Skin epidermis (tissue), 12 donors: ENCODE results near the gene C4orf51.

ENCODE experiments used
- H3K27ac ChIP-seq, 21 experiments: fragments of 200-600 bp; sonication (generic) in 11 of 21; one replicate each; pipeline ENCODE4 v1.5.0; 2020; ENCODE audit warnings: mild to moderate bottlenecking in 3 of 21, inconsistent platforms in 2 of 21, moderate library complexity in 2 of 21
- H3K4me3 ChIP-seq, 7 experiments: fragments of 200-600 bp; sonication (generic) in 2 of 7; one replicate each; pipeline ENCODE4 v1.5.0; 2020; ENCODE audit warnings: inconsistent platforms in 2 of 7, mild to moderate bottlenecking in 2 of 7, moderate library complexity in 1 of 7

C4orf51 gene

DNA sequence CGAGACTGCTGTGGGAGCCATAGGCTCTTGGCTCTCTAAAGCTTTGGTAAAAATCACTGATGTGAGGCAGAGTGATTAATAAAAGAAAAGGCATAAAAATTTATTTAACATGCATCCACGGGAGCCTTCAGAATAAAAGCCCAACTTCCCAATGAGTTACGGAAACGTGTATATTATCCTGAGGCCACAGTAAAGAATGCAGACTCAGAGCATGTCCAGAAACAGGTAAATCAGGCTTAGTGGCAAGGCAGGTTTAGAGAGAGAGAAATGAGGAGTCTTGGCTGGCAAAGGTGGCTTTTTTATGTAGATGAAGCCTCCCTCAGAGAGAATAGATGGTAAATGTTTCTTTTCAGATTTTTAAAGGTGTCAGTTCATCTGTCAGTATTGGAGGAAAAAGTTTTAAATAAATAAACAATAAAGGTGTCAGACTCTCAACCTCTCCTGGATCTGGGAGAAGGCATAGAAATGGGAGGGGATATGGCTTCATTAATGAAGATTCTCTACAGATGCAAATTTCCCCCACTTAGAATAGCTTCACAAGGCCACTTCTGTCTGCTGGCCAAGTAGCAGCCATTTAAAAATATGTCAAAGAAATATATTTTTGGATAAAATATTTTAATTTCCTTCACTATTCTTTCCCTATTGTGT lies 24.0 kb downstream of the C4orf51 start:
- H3K27ac ChIP-seq: no peak overlapping the region
- H3K4me3 ChIP-seq: no peak overlapping the region

DNA sequence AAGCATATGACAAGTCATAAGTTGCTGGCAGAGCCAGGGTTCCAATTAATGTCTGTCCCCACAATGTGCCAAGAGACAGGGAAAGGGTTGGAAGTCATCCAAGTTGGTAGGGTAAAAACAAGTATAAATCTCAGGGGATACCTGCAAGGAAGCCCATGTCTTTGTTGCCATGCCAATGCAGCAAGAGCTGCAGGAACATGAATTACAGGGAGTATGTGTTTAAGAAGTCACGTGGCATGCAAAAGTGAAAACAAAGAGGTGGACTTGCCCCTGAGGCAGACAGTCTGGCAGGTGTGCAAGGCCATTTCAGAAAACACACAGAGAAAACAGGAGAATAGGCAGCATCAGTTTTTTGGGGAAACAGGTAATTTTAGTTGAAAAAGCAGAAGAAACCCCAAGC lies 29.4 kb downstream of the C4orf51 start:
- Histone ChIP-seq H3K27ac (peak overlapping the region in 1 of 21 experiments; percentile 36), H3K4me3 (no peak overlapping the region)

DNA sequence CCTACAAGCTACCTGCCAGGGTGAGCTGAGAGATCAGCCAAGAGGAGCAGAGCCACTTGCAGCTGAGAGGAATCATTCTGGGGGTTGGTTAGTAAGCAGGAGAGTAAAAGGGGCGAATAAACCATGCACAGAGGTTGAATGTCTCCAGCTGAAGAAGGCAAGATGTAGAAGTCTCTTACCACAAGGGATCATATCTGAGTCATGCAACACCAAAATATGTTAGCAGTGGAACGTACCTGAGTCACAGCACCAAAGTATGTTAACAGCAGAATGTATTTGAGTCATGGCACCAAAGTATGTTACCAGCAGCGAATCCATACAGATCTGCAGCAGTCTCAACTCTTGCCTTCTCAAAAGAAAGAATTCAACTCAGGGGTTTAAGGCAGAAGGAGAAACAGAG lies 29.9 kb downstream of the C4orf51 start:
- Histone ChIP-seq H3K27ac (peak overlapping the region in 1 of 21 experiments; percentile 36), H3K4me3 (no peak overlapping the region)

DNA sequence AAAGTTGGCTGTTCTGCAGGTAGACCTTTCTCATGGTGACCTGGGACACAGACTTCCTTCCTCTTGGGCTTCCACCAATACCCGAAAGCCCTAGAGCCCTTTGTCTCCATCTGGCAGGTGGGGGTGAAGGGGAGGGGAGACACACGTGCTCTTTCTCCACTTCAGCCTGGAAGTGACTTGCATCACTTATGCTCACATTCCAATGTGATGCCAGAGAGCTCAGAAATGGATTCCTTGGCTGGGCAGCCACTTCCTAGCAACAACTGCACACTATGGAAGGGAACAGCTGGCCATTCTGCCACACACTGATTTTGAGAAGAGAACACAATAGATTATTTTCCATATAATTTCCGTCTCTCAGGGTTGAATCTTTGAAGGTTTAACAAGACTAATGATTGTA lies 36.3 kb downstream of the C4orf51 start:
- Histone ChIP-seq H3K4me3 (no peak overlapping the region), H3K27ac (no peak overlapping the region)

DNA sequence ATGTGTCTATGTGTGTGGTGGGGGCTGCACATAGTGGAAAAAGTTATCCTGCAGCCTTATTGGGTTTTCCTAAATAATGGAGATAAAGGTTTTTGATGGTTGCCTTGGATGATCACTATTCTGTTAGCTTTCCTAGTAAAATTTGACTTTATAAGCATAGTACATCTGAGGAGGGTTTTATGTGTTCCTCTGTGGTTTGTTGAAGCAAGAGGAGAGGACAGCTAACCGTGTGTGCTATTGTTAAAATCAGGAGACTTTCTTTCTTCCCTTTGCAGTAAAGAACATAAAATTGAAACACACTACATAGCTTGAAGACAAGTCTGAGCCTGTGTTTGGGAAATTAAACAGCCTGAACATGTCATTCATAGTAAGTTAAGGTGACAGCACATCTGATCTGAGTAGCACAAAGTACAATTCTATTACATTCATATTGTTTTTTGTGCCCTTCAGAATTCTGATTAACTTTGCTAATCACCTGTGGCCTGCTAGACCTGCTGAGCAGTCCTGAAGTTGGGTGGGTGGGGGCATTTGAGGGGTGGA lies 36.8 kb downstream of the C4orf51 start:
- Histone ChIP-seq H3K27ac (no peak overlapping the region), H3K4me3 (no peak overlapping the region)

DNA sequence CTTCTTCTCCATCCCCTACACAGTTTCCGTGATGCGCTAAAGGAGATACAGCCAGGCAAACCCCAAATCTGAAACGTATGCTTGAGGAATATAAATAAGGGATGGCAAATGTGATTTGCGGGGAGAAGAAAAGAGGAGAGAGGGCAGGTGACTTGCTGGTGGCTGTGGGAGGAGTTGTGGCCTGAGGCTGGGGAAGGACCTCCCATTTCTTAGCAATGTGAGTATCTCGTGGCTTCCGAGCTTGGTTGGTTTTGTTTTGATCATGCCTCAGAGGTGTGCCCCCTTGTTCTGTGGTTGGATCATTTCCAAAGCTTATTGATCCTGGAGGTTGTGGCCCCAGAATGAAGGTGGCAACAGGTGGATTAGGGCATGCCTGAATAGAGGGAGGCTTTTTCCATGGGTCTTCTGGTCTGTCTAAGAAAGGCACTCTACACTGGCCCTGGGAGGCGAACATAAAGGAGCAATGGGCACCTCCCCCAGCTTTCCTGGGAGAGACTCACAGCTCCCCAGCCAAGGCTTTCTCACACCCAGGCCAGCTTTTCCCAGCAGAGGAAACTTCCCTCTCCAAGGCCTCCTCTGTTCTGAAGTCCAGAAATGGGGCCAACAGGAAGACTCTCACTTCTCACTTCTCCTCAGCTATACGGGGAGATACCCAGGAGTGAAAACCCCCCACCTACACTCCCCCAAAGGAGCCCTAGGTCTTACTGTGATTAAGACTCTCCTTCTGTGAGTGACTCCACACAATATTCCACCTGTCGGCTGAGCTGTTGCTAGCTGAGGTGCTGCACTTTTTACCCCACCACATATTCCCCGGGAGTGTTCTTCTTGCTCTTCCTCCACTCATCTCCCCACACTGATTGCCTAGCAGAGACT lies 40.0 kb downstream of the C4orf51 start:
- Histone ChIP-seq H3K27ac (no peak overlapping the region), H3K4me3 (no peak overlapping the region)

DNA sequence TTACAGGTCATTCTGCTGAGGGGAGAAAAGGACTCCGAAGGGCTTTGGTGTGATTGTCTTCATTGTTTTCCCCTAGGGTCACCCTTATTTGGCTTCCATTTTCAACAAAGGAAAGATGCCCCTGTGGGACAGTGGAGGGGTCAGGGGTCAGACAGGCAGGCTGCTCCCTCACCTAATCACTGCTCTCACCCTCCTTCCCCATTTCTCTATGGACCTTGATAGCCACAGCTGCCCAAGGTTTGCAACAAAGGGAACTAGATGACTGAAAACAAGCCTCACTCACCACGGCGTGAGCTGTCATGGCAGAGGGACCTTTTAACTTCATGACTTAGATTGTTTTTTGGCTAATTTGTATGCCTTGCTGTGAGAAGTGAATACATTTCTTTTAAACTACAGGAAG lies 40.7 kb downstream of the C4orf51 start:
- no peak overlapping the region for H3K4me3 ChIP-seq
- H3K27ac ChIP-seq: no peak overlapping the region

DNA sequence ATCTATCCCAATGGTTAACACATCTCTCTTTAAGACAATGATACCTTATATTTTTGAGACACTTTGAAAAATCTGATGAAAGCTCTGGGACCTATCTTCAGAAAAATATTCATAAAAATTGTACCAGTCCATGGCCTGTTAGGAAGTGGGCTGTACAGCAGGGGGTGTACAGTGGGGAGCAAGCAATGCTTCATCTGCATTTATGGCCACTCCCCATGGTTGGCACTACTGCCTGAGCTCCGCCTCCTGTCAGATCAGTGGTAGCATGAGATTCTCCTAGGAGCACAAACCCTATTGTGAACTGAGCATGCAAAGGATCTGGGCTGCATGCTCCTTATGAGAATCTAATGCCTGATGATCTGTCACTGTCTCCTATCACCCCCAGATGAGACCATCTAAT lies 42.6 kb downstream of the C4orf51 start:
- H3K27ac ChIP-seq: no peak overlapping the region
- no peak overlapping the region for H3K4me3 ChIP-seq

DNA sequence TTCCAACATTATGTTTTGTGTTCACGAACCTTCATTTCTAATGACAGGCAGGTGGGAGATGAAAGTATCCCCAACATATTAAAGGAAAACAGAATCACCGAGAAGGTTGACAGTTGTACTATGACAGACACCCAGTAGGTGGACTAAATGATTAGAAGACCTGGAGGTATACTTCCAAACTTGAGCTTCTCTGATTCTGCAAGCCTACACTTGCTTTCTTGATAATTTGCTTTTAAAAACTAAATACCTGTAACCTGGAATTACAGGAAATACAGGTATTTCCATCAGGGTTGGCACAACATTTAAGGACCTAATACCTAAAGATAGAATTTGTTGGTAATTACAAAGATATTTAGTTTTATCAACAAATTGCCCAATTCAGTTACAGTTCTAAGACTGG lies 43.4 kb downstream of the C4orf51 start:
- H3K4me3 ChIP-seq: no peak overlapping the region
- H3K27ac ChIP-seq: no peak overlapping the region

DNA sequence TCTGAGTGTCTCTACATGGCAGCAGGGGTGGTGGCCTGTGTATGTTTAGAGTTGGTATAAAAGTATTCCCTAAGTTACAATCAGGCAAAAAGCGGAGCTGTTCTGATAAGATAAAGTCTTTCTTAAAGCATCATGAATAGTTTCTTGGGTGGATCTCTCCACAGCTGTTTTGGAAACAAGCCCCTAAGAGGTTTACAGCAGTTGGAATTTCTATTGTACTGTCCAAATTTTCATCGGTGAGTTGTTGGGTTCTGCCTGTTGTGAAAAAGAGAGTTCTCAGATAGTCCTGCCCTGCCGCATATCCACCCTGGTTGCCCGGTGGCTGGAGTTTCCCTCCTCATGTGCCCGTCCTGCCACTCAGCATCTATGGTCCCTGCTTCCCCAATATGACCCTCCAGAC lies 50.1 kb downstream of the C4orf51 start:
- no peak overlapping the region for H3K4me3 ChIP-seq
- no peak overlapping the region for H3K27ac ChIP-seq

DNA sequence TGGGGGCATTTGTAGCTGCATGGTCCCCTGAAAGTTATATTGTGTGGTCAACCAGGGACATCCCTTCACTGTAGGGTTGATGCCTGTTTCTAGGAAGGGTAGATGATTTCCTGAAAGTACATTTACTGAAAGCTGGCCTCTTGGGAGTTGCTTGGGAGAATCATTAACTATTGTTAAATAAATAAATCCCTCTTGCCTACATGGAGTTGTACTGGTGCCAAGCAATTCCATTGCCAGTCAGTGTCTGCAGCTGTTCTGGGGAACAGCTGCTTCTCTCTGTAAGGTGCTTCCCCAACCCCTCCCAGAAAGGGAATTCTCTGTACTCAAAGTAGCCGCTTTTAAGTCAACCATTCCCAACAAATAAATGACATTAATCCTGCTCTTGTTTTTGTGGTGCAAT lies 51.1 kb downstream of the C4orf51 start:
- Histone ChIP-seq H3K27ac (no peak overlapping the region), H3K4me3 (no peak overlapping the region)

DNA sequence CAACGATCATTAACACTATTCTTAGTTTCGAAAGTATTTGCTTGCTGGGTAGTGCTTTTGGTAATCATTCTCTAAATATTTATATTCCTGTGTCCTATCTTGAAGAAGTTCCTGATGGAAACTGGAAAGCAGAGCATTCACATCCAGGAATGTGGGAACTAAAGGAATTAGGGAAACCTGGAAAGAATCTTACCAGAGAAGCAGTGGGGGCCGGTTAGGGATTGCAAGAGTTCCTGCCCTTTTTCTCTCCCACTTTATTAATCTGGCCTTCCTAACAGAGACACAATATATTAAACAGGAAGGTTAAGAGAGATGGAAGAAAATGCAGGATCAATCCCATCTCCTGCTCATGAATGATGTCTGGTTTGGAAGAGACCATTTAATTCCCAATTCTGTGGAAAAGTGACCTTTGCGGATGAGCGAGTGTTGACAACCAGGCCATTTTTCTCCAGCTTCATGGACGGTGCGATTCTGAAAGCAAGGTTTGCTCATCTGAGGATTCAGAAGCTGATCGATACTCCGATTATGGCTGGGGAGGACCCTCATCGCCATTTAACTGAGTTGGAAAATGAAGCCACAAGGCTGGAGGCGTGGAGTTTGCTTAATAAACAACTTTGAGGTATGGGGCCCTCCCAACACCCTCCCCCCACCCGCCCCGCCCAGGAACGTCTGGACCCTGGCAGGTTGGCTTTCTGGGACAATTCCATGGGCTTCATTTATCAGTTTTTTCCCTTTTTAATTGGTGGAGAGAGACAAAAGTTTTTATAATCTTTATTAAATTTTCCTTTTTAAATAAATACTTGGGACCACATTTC lies 52.3 kb downstream of the C4orf51 start:
- H3K4me3 ChIP-seq: peak overlapping the region; percentile 41 to 57 (median 54)
- peak overlapping the region; percentile 37 to 100 (median 98) for H3K27ac ChIP-seq

DNA sequence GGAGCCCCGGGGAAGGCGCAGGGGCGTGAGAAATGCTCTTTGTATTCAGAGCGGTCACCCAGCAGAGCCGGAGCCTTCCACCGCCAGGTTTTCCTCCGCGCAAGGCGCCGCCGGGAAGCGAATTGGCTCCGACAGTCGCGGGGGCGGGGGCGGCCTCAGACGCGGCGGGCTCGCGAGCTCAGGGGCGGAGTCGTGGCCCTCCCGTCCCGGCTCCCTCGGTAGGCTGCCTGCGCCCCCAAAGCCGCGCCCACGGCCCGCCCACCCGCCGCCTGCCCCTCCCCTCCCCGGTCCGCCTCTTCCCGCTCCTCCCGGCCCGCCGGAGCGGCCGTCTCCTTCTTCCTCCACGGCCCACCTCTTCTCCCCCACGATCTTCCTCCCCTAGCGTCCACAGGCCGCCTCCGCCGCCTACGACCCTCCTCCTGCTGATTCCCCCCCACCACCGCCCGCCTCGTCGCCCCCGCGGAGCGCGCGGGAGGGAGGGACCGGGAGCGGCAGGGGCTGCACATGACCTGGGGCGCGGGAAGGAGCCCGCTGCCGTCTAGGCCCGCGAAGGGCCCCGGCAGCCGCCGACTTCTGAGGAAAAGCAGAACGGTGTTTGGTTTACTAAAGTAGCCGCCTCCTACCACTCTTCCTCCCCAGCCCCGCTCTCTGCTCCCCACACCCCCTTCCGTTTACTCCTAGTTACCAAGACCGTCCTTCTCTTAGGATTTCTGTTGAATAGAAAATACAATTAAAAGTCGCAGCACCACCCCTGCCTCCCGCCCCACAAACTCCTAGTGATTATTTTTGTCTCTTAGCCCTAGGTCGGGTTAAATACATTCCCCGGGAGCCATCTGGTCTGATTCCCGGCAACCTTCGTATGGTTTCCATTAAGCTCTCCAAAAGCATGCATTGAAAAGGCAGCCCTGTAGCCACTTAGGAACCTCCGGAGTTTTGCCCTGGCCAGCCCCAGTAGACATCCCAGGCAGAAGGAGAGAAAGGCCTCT lies 53.2 kb downstream of the C4orf51 start:
- Histone ChIP-seq H3K4me3 (peak overlapping the region; percentile 41 to 57 (median 54)), H3K27ac (peak overlapping the region; percentile 72 to 100 (median 98))

DNA sequence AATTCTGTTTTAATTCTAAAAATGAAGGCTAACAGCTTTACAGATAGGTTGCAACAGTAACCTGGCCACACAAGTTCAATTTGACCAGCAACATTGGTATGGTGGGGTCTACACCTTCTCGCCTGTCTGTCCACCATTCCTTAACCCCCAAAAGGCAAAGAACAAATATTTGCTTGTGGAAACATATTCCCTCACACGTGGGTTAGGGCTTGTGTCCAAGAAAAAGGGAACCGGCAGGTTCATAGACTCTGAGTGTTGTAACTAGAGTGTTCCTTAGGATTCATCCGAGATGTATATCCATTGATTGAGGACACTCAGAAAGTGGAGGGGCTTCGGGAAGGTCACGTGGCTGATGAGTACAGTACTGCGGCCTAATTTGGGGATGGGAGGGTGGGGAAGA lies 54.1 kb downstream of the C4orf51 start:
- Histone ChIP-seq H3K27ac (peak overlapping the region in 20 of 21 experiments; percentile 87 to 100 (median 98)), H3K4me3 (peak overlapping the region in 3 of 7 experiments; percentile 9 to 54 (median 49))

DNA sequence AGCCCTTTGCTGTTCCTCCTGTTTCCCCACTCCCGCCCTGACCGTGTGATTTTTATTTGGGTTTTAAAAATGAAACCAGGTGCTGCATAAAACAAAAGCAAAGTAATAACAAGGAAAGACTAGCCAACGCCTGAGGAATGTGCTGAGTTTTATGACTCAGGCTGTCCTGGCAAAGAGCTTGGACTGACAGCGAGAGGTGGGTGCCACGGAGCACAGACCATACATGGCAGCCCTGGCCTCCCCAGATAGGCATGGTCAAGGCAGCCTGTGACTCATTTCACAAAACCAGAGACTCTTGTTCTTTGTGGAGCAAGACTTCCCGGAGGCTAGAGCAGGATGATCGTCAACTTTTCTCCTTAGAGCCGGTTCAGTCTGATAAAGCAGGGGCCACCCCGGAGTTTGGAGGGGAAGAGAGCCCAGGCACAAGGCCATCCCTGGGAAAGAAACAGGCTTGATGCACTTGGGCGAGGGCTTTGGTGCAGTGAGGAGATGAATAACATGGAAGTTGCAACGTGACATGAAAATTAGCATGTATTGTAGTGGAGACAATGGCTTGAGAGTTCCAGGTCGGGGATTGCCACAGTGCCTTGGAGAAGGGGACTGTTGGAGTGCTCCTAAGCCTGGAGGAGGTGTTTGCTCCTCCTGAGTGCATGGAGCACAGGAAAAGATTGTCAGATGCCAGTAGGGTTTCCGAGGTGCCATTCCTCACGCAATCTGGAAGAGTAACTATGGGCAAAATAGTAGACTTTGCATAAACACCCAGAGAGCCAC lies 54.8 kb downstream of the C4orf51 start:
- Histone ChIP-seq H3K4me3 (peak overlapping the region in 3 of 7 experiments; percentile 8 to 9 (median 8)), H3K27ac (peak overlapping the region in 20 of 21 experiments; percentile 87 to 100 (median 98))

DNA sequence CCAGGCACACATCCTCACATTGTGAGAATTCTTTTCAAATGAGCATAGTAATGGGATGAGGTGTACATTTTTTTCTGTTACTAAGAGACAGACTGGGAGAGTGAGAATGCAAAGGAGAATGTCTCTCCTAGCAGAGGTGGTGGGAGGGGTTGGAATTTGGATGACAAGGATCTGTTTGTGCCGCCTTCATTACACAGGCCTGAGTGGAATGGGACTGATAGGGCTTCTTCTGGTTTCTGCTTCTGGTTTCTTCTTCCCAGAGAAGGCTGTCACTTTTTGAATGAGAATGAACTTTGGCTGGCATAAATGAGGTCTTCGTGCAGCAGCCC lies 55.4 kb downstream of the C4orf51 start:
- H3K4me3 ChIP-seq: no peak overlapping the region
- H3K27ac ChIP-seq: peak overlapping the region in 20 of 21 experiments; percentile 4 to 100 (median 98)

DNA sequence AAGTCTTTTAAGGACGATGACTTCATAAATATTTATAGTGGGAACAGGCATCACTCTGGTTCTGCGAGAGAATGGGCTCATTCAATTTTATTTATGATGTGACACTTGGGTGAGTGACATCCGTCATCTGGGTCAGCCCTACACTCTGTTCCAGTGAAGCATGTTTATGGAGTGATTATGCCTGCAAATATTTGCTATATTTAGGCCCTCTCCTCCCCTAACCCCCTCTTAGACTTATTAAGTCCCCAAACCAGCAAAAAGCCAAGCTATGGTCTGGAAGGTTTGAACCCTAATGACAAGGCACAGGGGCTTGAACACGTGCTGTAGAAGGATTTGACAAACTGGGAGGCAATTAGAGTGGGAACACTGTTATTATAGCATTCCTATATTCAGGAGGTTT lies 55.9 kb downstream of the C4orf51 start:
- H3K27ac ChIP-seq: peak overlapping the region in 20 of 21 experiments; percentile 4 to 100 (median 98)
- no peak overlapping the region for H3K4me3 ChIP-seq

DNA sequence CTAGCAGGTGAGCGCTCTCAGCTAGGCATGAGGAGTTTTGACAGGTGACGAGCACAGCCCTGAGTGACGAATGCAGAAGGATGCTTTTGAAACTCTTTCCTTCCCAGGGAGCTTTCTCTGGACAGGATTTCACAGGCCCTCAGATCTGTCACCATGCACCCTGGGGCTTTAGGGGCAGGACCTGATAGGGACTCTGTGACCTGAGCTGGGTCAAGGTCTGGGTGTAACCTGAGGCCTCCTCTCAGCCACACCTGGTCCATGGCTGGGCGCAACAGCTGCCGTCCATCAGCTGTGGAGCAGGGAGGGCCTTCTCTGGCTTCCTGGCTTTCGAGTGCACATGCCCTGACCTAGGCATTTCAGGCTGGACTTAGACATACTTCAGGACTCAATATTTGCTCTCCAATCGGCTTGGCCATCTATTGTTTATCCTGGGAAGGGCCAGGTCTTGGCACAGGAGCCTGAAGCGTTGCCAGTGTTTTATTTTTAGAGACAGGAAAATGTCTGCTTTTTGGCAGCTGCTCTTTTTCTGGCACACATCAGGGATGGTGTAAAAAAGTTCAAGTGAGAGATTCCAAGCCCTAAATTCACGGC lies 56.4 kb downstream of the C4orf51 start:
- Histone ChIP-seq H3K27ac (peak overlapping the region in 15 of 21 experiments; percentile 16 to 100 (median 98)), H3K4me3 (no peak overlapping the region)
